ENCODE data around the gene CCDC190.
"Not testable (repeated sequence)": the region's sequence is repeated elsewhere in the genome, so short reads cannot be mapped to it uniquely, and the experiment has no call there.

The CCDC190 gene

GRCh38 chr1:162823771-162824525, 37.0 kb downstream of the CCDC190 start:
- no peak for DNase-seq

- DNase-seq, result no peak
Observed at GRCh38 chr1:162823231-162823630, 37.7 kb downstream of the CCDC190 start.

- peak; percentile 49 for DNase-seq
Observed at GRCh38 chr1:162822391-162823200, 38.4 kb downstream of the CCDC190 start.

GRCh38 chr1:162818666-162819065, 42.3 kb downstream of the CCDC190 start:
- not testable (repeated sequence) for DNase-seq

- not testable (repeated sequence) for DNase-seq
Observed at GRCh38 chr1:162818136-162818535, 42.8 kb downstream of the CCDC190 start.

GRCh38 chr1:162812357-162812756, 48.6 kb downstream of the CCDC190 start:
- DNase-seq, result not testable (repeated sequence)

- not testable (repeated sequence) for DNase-seq
Observed at GRCh38 chr1:162807503-162807902, 53.5 kb downstream of the CCDC190 start.
